Fibroblast of the aortic adventitia (primary cell): ENCODE results near the gene AOPEP. TPM values are rescaled to one million over a fixed set of nuclear protein-coding genes. Genes with fewer than 3 reads are reported as not detected.

Experiments used
- DNase-seq: peaks from one replicate; pipeline ENCODE4 v3.0.0-alpha.2; 2010; ENCODE audit warnings: low read depth
- H3K4me3 ChIP-seq: 2 replicates; pipeline ENCODE4 v1.5.1; 2011; ENCODE audit warnings: low read depth, mild to moderate bottlenecking, control low read depth, low read length, moderate library complexity
- CTCF ChIP-seq: IDR thresholded peaks from 2 replicates; pipeline ENCODE4 v1.5.1; 2011; ENCODE audit warnings: mild to moderate bottlenecking, low read length, control low read depth, inconsistent platforms; ENCODE audit not compliant: insufficient read depth
- total RNA-seq: library from RNA; depleted of rRNA; stranded (reverse); fragments of >200 nt; gene quantifications from 2 replicates; pipeline ENCODE4 v1.2.3, GENCODE V29; 2012; ENCODE audit warnings: low replicate concordance

AOPEP gene
- total RNA-seq, 1 donor, result 39.7 TPM

GRCh38 chr9:94699715-94700373 is 26.7 kb upstream of the AOPEP start:
- no peak overlapping the region for H3K4me3 ChIP-seq
- no peak for TF ChIP-seq CTCF
- DNase-seq, result no peak

GRCh38 chr9:94700445-94700844 is 26.1 kb upstream of the AOPEP start:
- H3K4me3 ChIP-seq, result no peak overlapping the region
- TF ChIP-seq CTCF, result no peak
- DNase-seq, result no peak

- no peak for TF ChIP-seq CTCF
- H3K4me3 ChIP-seq, result no peak overlapping the region
- no peak for DNase-seq
Observed at GRCh38 chr9:94703488-94704140, 22.9 kb upstream of the AOPEP start.

- H3K4me3 ChIP-seq, result no peak overlapping the region
- no peak for DNase-seq
- TF ChIP-seq CTCF, result no peak
Observed at GRCh38 chr9:94705162-94705702, 21.3 kb upstream of the AOPEP start.

- no peak for DNase-seq
- H3K4me3 ChIP-seq, result no peak overlapping the region
- TF ChIP-seq CTCF, result no peak
Observed at GRCh38 chr9:94706922-94707321, 19.6 kb upstream of the AOPEP start.

- DNase-seq, result peak; percentile 35
- no peak overlapping the region for H3K4me3 ChIP-seq
- TF ChIP-seq CTCF, result no peak
Observed at GRCh38 chr9:94713436-94714215, 12.9 kb upstream of the AOPEP start.
